GM19395 (cell line): ENCODE data around the gene PHKA2.
A peak's percentile ranks its signal among the peaks of the same experiment; 100 is the strongest.
"Not testable (repeated sequence)": the region's sequence is repeated elsewhere in the genome, so short reads cannot be mapped to it uniquely, and the experiment has no call there.

ENCODE experiments used
- ATAC-seq: cut with Tn5 transposase; IDR thresholded peaks from one replicate; pipeline ENCODE4 v1.9.1; 2021; ENCODE audit warnings: mild to moderate bottlenecking, moderate library complexity; ENCODE audit not compliant: unreplicated experiment

PHKA2 gene

GRCh38 chrX:18983666-18984380 lies at the start of gene PHKA2:
PHKA2 (minus strand) TSS chrX:18984114; CDS start chrX:18983932, 182 bp downstream.
- peak; percentile 50 for ATAC-seq

- ATAC-seq: no peak
Measured at GRCh38 chrX:19030805-19031204, 46.9 kb upstream of the PHKA2 start.

GRCh38 chrX:19028560-19028959 lies 44.6 kb upstream of the PHKA2 start:
- no peak for ATAC-seq

- no peak for ATAC-seq
Measured at GRCh38 chrX:19024366-19024765, 40.5 kb upstream of the PHKA2 start.

GRCh38 chrX:19019996-19020395 lies 36.1 kb upstream of the PHKA2 start:
- no peak for ATAC-seq

GRCh38 chrX:19017271-19017670 lies 33.4 kb upstream of the PHKA2 start:
- no peak for ATAC-seq

- not testable (repeated sequence) for ATAC-seq
Measured at GRCh38 chrX:19016614-19017013, 32.7 kb upstream of the PHKA2 start.

- no peak for ATAC-seq
Measured at GRCh38 chrX:19007868-19008267, 24.0 kb upstream of the PHKA2 start.

GRCh38 chrX:19007011-19007410 lies 23.1 kb upstream of the PHKA2 start:
- ATAC-seq: no peak

- ATAC-seq: no peak
Measured at GRCh38 chrX:19005909-19006308, 22.0 kb upstream of the PHKA2 start.

- no peak for ATAC-seq
Measured at GRCh38 chrX:19003756-19004155, 19.8 kb upstream of the PHKA2 start.

GRCh38 chrX:18998653-18999052 lies 14.7 kb upstream of the PHKA2 start:
- no peak for ATAC-seq

- ATAC-seq: no peak
Measured at GRCh38 chrX:18997916-18998315, 14.0 kb upstream of the PHKA2 start.

GRCh38 chrX:18996536-18996935 lies 12.6 kb upstream of the PHKA2 start:
- ATAC-seq: no peak

GRCh38 chrX:18995221-18995620 lies 11.3 kb upstream of the PHKA2 start:
- ATAC-seq: no peak

- ATAC-seq: no peak
Measured at GRCh38 chrX:18994713-18995112, 10.8 kb upstream of the PHKA2 start.

GRCh38 chrX:18992829-18993228 lies 8.9 kb upstream of the PHKA2 start:
- ATAC-seq: no peak

GRCh38 chrX:18985186-18985435 lies 1.2 kb upstream of the PHKA2 start:
- no peak for ATAC-seq

GRCh38 chrX:18984381-18985185 lies 669 bp upstream of the PHKA2 start:
- peak; percentile 90 for ATAC-seq

- ATAC-seq: no peak
Measured at GRCh38 chrX:18981124-18981807, 2.6 kb downstream of the PHKA2 start.

GRCh38 chrX:18980262-18980661 lies 3.7 kb downstream of the PHKA2 start:
- not testable (repeated sequence) for ATAC-seq

GRCh38 chrX:18974993-18975392 lies 8.9 kb downstream of the PHKA2 start:
- ATAC-seq: no peak
